ENCODE data around the gene RANBP9. TPM values are rescaled to one million over a fixed set of nuclear protein-coding genes. Genes with fewer than 3 reads are reported as not detected.

RANBP9 gene
- total and polyA plus RNA-seq, 2 of the 13 experiments (the other 11 are each of a cell fraction or from before 2014, with no cell fraction given), result 26.6 to 30.6 TPM

DNA sequence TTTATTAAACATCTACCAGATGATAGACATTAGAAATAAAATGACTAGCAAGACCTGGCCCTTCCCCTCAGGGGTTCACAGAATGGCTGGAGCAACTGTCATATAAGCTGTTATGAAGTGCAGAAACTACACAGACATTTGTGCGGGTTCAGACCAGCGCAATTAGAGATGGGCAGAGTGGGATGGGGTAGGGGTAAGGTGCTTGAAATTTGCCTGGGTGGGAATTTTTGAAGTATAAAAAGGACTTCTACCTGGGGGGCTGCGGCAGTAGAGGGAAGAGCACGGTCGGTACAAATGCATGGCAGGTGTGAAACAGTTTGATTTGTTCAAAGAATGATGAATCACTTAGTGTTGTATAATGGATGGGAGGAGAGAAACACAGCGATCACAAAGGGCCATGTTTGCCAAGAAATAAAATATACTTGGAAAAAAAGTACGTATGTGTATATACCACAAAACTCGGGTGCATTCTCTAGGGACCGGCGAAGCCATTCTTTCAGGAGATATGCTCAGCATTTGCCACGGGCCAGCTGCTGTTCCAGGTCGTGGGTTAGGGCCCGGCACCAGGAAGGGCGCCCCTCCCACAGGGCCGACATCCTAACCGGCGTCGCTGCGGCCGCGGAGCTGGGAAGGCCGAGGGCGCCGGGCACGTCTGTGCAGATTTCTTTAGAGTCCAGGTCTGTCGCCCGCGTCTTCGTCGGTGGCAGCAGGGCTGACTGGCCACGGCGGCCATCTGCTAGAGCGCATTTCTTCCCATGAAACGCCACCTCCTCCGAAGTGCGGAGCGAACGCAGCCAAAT lies 97.3 kb downstream of the RANBP9 start (continued):
- TF ChIP-seq, protein P1, sequence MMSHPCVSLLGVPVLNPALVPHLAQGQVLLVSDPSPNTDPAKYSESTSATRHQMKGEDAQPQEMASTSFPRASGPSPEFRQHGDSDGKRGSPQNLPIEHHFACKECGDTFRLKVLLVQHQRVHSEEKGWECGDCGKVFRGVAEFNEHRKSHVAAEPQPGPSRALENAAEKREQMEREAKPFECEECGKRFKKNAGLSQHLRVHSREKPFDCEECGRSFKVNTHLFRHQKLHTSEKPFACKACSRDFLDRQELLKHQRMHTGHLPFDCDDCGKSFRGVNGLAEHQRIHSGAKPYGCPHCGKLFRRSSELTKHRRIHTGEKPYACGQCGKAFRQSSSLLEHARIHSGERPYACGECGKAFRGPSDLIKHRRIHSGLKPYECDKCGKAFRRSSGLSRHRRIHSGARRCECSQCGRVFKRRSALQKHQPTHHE (CRISPR knock-in tag; IDR thresholded peaks at IDR 0.05; ENCODE audit: borderline replicate concordance), result no peak
- TF ChIP-seq ADNP (CRISPR knock-in tag; IDR thresholded peaks at IDR 0.05) (no peak), ETS1 (CRISPR knock-in tag; IDR thresholded peaks at IDR 0.05) (no peak), EP300 (IDR thresholded peaks at IDR 0.05; ENCODE audit: low read depth in 2 of 2, low read length in 2 of 2) (no peak), EP300 (CRISPR knock-in tag; IDR thresholded peaks at IDR 0.05; ENCODE audit: borderline replicate concordance) (no peak), ZNF136 (CRISPR knock-in tag; IDR thresholded peaks at IDR 0.05; ENCODE audit: low read depth) (no peak), CBFB (CRISPR knock-in tag; IDR thresholded peaks at IDR 0.05) (no peak), KIAA2018 (CRISPR knock-in tag; IDR thresholded peaks at IDR 0.05; ENCODE audit: borderline replicate concordance) (no peak), MIER3 (CRISPR knock-in tag; IDR thresholded peaks at IDR 0.05; ENCODE audit: borderline replicate concordance) (no peak), SMARCC2 (IDR thresholded peaks at IDR 0.05) (no peak), RAD21 (CRISPR knock-in tag; IDR thresholded peaks at IDR 0.05) (no peak), HHEX (CRISPR knock-in tag; IDR thresholded peaks at IDR 0.05) (no peak), SMC3 (IDR thresholded peaks at IDR 0.05; ENCODE audit: low read length) (no peak), TBX3 (IDR thresholded peaks at IDR 0.05; ENCODE audit: borderline replicate concordance) (no peak), ZNF557 (CRISPR knock-in tag; IDR thresholded peaks at IDR 0.05) (no peak), ZNF484 (CRISPR knock-in tag; IDR thresholded peaks at IDR 0.05; ENCODE audit: borderline replicate concordance, low read depth) (no peak)
- TF ChIP-seq, protein P2, sequence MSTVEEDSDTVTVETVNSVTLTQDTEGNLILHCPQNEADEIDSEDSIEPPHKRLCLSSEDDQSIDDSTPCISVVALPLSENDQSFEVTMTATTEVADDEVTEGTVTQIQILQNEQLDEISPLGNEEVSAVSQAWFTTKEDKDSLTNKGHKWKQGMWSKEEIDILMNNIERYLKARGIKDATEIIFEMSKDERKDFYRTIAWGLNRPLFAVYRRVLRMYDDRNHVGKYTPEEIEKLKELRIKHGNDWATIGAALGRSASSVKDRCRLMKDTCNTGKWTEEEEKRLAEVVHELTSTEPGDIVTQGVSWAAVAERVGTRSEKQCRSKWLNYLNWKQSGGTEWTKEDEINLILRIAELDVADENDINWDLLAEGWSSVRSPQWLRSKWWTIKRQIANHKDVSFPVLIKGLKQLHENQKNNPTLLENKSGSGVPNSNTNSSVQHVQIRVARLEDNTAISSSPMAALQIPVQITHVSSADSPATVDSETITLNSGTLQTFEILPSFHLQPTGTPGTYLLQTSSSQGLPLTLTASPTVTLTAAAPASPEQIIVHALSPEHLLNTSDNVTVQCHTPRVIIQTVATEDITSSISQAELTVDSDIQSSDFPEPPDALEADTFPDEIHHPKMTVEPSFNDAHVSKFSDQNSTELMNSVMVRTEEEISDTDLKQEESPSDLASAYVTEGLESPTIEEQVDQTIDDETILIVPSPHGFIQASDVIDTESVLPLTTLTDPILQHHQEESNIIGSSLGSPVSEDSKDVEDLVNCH (CRISPR knock-in tag; IDR thresholded peaks at IDR 0.05), result no peak
